Left renal pelvis (tissue), 4 donors: Measurements from ENCODE around the gene UBR3. TPM values are rescaled to one million over a fixed set of nuclear protein-coding genes. Genes with fewer than 3 reads are reported as not detected.
"Not testable (repeated sequence)": the region's sequence is repeated elsewhere in the genome, so short reads cannot be mapped to it uniquely, and the experiment has no call there.

Experiments
- DNase-seq, 4 donors: peaks; one replicate each; pipeline ENCODE4 v3.0.0-alpha.2; 2013; ENCODE audit warnings: low read depth in 4 of 4, low spot score in 3 of 4
- polyA plus RNA-seq, 4 donors: library from polyadenylated mRNA; unstranded; fragments of 120-200 nt; gene quantifications; one replicate each; pipeline ENCODE4 v1.2.1, GENCODE V29; 2013; ENCODE audit not compliant: insufficient read length in 4 of 4

The UBR3 gene
- polyA plus RNA-seq, 4 donors, result 39.4 to 44.2 (median 40.9) TPM

DNA sequence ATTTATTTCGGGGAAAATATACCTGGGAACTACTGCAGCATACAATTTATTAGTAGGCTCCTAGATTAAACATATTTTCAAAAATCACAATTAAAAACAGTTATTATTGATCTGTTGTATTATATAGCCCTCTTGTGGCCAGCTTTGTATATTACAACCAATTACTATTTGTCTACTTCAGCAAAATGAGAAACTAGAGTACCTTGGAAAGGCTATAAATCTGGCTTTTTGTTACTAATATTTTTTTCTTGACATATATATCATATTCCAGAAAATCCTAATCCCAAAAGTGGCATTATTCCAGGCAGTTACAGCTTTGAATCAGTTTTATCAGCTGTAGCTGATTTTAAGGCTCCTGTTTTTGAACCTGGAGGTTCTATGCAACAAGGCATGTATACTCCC, 101.2 kb downstream of the UBR3 start:
- DNase-seq, result peak in 2 of 4 donors; percentile 10 to 16

DNA sequence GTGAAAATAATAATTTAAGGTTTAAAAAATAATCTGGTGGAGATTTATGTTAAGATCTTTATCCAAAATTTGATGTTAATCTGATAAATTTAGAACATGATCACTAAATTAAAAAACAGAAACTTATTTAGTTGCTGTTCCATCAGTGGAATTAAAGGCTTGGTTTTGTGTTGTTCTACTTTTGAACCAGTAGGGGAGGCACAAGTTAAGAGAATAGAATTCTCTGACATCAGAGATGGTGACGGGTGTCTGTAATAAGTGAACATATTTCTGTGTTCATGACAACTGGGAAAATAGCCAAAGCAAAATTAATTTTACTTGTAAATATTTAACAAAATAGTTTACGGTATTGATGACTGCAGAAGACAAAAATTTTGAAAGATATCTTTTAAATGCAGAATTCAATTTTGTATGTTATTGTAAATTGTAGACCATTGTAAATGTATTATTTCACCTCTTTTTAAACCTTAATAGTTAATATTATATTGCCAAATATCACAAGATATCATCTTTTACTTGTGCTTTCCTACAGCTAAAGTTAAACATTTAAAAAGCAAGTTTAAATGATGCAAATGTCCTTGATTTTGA, 106.0 kb downstream of the UBR3 start:
- peak in 1 of 4 donors; percentile 12 for DNase-seq

DNA sequence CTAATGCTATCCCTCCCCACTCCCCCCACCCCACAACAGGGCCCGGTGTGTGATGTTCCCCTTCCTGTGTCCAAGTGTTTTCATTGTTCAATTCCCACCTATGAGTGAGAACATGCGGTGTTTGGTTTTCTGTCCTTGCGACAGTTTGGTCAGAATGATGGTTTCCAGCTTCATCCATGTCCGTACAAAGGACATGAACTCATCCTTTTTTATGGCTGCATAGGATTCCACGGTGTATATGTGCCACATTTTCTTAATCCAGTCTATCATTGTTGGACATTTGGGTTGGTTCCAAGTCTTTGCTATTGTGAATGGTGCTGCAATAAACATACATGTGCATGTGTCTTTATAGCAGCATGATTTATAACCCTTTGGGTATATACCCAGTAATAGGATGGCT, 109.4 kb downstream of the UBR3 start:
- not testable (repeated sequence) for DNase-seq

DNA sequence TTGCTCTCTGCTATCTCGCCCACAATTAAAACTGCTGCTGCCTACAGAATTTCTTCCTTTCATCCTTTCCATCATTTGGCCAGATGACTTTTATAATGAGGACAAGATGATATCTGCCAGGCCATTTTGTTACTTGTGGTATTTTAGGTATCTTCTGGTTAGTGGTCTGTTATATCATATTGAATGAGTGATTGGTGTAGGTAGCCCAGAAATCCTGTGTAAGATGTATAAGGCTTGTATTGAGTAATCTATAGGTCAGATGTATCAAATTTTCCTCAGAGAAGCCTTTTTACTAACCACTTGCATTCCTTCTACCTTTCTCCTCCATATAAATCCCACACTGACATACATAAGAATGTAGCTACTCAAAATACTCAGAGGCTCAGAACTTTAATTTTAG, 118.3 kb downstream of the UBR3 start:
- no peak for DNase-seq

DNA sequence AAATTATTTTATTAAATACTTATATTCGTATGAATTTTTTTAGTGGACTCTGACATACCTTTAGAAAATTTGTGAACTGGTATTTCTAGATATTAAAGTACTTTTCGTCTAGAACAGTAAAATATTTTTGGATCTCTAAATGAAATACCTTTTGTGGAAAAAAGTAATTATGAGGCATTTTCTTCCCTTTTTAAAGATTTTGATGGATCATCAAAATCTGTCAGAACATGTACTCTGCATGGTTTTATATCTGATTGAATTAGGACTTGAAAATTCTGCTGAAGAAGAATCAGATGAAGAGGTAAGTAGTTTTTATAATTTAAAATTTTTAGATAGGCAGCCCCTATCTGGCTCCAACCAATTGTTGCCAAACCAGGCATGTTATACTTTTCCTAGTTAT, 118.8 kb downstream of the UBR3 start:
- no peak for DNase-seq

DNA sequence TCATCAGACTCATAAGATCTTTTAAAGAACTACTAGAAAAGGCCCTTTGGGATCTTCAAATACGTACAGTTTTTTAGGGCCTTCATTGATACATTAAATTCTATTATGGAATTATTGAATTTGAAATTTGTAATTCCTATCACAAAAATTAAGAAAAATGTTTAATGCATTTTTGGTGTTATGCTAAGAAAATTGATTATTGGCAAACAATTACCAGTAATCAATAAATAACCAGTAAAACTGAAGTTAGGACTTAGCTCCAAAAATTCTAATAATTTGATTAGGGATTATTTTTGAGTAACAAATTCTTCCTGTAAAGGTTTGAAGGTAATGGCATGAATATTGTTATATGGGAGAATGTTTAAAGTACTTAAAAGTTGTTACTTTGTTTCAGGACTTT, 119.3 kb downstream of the UBR3 start:
- DNase-seq, result no peak

DNA sequence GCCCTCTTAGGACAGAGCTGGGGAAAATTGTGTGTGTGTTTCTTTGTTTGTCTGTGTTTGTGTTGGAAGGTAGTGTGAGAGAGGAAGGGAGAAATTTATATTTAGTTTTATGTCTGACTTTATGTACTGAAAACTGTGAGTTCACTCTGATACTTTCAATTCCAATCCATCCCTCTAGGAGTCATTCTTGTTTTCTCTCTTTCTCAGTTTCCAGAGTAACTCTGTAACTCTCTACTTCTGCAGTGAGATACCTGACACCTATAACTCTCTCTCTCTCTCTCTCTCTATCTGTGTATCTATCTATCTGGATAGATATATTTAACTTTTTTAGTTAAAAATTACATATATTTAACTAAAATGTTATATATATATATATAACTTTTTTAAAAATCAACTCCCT, 128.7 kb downstream of the UBR3 start:
- DNase-seq, result no peak

DNA sequence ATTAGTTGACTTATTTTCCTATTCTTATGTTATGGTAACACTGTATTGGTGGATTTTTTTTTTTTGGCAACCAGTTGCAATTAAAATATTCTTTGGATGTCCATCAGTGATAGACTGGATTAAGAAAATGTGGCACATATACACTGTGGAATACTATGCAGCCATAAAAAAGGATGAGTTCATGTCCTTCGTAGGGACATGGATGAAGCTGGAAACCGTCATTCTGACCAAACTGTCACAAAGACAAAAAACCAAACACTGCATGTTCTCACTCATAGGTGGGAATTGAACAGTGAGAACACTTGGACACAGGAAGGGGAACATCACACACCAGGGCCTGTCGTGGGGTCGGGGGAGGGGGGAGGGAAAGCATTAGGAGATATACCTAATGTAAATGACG, 130.0 kb downstream of the UBR3 start:
- DNase-seq, result not testable (repeated sequence)

DNA sequence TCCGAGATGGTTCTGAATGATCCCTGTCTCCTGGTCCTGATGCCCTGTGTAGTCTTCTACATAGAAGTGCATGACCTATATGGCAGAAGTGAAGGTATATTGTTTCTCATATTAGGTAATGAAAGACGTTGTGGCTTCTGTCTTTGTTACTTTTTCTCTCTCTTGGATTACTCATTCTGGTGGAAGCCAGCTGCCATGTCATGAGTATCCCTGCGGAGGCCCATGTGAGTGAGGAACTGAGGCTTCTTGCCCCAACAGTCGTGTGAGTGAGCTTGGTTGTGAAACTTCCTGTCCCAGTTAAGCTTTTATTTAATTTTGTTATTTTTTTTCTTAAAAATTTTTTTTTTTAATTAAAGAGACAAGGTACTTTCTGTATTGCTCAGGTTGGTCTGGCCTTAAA, 134.7 kb downstream of the UBR3 start:
- DNase-seq, result no peak

DNA sequence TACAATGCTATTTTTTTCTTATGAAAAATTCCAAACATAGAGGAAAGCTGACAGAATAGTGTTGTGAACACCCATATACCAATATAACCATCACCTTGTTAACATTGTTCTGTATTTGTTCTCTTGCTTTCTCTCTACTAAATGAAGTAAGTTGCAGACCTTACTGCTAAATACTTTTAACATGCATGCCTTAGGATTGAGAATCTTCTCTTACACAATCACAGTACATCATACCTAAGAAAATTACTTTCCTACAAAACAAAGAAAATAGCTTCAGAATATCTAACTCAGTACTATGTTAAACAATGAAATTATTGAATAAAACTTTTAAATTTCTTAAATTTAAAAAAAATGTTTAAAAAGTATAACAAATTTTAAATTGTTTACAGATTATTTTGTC, 136.5 kb downstream of the UBR3 start:
- no peak for DNase-seq

DNA sequence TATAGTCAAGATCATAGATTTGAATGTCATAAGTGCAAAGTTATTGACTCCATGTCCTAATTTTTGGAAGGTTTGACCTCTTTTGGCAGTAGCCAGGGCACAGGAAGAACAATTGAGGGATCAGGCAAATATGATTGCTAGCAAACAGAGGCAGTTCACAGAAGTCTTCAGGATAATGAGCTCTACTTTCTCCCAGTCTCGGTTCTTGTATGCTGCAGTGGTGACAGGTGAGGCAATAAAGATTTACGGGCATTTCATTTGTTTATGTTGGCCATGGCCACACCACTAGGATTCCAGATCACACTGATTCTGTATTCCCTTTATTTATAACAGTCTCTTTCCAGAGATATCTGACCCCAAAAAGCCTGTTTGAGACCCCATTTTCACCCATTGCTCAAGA, 137.5 kb downstream of the UBR3 start:
- DNase-seq, result no peak

DNA sequence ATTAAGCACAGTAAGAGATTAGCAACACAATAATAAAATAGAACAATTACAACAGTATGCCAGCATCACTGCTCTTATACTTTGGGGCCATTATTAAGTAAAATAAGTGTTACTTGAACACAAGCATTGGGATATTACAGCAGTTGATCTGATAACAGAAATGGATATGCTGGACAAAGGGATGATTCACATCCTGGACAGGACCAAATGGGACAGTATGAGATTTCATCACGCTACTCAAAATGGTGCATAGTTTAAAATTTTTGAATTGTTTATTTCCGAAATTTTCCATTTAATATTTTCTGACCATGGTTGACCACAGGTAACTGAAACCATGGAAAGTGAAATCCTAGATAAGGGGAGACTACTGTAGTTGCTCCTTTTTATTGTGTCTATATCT, 138.2 kb downstream of the UBR3 start:
- DNase-seq, result no peak

DNA sequence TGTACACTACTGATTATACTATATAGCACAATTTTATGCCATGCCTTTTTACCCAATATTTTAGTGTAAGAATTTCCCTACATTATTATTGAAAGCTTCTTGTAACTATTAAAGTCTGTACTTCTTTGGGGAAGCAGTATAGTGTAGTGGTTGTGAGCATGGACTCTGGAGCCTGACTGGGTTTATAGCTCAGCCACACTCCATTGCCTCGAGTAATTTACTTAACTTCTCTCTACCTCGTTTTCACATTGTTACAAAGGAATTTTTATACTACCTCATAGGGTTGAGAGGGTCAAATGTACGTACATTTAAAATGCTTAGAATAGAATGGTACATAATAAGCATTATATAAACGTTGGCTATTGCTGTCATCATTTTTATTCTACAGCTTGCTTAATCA, 139.2 kb downstream of the UBR3 start:
- peak; percentile 12 to 31 (median 26) for DNase-seq

DNA sequence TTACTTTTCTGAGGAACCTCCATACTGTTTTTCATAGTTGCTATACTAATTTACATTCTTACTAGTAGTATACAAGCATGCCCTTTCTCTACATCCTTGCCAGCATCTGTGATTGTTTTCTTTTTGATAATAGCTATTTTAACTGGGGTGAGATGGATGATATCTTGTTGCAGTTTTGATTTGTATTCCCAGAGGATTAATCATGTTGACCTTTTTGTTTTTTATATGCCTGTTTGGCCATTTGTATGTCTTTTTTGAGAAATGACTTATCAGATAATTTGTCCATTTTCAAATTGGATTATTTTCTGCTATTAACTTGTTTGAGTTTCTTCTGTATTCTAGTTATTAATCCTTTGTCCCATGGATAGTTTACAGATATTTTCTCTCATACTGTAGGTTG, 141.5 kb downstream of the UBR3 start:
- no peak for DNase-seq

DNA sequence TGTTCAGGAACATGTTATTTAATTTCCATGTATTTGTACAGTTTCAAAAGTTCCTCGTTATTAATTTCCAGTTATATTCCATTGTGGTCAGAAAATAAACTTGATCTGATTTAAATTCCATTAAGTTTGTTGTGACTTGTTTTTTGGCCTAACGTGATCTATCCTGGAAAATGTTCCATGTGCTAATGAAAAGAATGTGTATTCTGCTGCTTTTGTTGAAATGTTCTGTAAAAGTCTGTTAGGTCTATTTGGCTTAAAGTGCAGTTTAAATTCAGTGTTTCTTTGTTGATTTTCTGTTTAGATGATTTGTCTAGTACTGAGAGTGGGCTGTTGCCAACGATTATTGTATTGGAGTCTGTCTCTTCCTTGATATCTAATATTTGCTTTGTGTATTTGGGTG, 148.0 kb downstream of the UBR3 start:
- no peak for DNase-seq

DNA sequence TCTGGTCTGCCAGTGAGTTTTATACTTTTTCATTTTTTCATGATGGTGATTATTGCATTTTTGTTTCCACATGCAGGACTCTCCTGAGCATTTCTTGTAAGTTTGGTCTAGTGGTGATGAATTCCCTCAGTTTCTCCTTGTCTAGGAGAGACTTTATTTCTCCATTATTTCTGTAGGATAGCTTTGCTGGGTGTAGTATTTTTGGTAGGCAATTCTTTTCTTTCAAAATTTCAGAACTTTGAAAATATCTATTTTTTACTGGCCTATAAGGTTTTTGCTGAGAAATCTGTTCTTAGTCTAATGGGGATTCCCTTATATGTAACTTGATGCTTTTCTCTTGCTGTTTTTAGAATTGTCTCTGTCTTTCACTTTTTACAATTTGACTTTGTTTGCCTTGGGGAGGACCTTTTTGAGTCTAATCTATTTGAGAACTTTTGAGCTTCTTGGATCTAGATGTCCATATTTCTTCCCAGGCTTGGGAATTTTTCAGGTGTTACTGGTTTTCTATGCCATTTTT, 149.1 kb downstream of the UBR3 start:
- DNase-seq, result no peak

DNA sequence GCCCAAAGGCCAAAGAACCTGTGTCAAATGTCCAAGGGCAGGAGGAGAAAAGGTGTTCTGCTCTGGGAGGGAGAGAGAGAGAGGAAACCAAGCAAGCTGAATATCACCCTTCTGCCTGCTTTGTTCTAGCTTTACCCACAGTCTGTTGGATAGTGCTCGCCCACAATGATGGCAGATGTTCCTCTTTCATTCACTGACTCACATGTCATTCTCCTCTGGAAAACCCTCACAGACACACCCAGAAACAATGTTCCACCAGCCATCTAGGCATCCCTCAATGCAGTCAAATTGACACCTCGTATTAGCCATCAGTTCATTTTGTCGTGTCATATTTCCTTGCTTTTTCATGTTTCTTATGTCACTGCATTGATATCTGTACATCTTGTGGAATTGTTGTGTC, 150.3 kb downstream of the UBR3 start:
- no peak for DNase-seq

DNA sequence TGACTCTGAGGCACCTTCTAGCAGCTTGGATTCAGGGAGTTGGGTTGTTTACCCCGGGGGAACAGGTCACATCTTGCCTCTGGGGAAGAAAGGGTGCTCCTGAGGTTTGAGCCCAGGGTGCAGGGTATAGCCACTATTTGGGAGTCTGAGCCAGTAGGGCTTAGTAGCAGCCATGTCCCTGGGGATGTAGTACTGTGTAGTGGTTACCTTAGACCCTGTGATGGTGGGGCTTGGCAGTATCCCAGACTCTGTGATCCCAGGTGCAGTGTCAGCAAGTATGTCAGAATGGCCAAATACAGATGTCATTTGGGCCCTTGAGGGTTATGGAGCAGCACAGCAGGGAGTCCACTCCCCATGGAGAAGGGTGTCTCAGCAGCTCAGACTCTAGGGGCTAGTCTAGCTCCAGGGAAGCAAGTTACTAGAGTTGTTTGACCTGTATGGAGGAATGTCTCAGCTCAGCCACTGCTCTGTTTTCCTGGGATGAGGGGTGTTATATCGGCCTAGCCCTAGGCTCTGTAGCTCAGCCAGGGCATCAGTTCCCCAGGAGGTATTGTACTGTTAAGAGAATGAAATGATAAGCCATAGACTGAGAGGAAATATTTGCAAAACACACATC, 151.3 kb downstream of the UBR3 start:
- DNase-seq, result no peak

DNA sequence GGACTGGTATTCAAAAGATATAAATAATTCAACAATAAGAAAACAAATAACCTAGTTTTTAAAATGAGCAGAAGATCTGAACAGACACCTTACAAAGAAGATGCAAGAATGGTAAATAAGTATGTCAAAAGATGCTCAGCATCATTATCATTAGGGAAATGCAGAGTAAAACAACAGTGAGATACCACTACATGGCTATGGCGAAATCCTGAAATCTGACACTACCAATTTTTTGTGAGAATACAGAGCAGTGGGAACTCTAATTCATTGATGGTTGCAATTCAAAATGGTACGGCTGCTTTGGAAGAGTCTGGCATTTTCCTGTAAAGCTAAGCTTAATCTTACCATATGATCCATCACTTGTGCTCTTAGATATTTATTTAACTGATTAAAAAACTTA, 151.8 kb downstream of the UBR3 start:
- DNase-seq, result no peak

DNA sequence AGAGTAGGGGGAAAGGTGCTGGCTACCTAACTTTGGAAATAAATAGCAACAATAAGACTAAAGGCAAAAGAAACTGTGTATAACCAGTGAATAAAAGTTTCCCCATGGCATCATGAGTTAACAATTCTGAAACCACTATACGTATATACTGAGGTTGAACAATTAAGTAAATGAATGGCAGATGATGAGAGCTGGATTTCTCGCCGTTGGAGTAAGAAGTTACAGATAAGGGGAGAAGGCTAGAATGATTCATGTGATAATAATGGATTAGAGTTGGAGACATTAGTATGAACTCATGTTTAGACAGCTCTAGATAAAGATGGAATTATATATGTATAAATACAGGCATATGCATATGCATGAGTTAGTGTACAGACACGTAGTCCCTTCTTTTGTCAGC, 152.7 kb downstream of the UBR3 start:
- no peak for DNase-seq

DNA sequence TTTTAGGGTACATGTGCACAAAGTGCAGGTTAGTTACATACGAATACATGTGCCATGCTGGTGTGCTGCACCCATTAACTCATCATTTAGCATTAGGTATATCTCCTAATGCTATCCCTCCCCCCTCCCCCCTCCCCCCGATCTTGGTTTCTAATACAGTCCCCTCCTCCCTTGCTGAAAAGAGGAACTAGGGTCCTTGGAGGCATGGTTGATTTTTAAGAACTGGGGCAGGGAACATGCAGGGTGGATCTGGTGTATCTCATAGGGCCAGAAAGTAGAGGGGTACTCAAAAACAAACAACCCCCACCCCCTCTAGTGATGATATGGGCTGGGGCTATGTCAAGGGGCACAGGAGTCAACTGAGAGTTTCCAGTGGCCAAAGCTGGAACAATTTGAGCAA, 153.4 kb downstream of the UBR3 start:
- DNase-seq, result no peak

DNA sequence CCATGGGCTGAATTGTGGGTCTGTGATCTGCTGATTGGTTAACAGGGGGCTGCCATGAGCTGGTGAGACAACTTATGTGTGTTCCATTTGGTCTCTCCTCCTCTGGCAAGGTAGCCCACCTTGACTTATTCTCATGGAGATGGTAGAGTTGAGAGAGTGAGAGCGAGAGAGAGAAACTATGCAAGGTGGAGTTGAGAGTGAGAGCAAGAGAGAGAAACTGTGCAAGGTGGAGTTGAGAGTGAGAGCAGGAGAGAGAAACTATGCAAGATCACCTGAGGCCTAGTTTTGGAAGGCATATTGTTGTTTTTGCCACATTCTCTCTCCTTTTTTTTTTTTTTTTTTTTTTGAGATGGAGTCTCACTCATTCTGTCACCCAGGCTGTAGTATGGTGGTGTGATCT, 155.7 kb downstream of the UBR3 start:
- no peak for DNase-seq

DNA sequence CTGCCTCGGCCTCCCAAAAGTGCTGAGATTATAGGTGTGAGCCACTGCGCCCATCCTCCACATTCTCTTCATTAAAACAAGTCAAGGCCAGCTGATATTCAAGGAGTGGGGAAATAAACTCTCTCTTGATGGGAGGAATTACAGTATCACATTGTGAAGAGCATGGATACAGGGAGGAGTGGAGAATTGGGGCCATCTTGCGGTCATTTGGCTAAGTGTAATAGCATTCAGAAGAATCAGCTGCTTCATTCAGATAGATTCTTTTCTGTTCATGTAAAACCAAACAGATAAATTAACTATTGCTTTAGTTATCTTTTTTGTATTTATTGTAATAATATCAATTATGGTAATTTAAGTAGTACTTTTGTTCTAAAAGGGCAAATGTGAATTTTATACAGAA, 156.3 kb downstream of the UBR3 start:
- DNase-seq, result no peak
